Hypothalamus (tissue), 51 donors: ENCODE results near the gene GPC6.
A peak's percentile ranks its signal among the peaks of the same experiment; 100 is the strongest.
"Not testable (repeated sequence)": the region's sequence is repeated elsewhere in the genome, so short reads cannot be mapped to it uniquely, and the experiment has no call there.

Experiments used
- DNase-seq, 51 donors: peaks; one replicate each; lab custom pipeline; 2025; lab: John Stamatoyannopoulos, UW

The GPC6 gene

DNA sequence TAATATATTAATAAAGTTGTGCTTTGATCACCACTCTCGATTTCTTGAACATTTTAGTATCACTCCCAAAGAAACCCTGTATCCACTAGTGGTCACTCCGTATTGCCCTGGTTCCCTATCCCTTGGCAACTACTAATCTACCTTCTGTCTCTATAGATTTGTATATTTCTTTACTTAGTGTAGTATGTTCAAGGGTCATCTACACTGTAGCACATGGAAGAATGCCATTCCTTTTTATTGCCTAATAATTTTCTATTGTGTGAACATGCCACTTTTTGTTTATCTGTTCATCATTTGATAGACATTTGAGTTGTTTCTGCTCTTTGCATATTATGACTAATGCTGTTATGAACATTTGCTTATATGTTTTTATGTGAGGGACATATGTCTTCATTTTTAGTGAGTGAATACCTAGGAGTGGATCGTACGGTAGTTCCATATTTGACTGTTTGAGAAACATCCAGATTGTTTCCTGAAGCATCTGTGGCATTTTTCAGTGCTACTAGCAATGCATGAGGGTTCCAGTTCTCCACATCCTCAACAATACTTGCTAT, 254.0 kb downstream of the GPC6 start:
- DNase-seq: no peak

DNA sequence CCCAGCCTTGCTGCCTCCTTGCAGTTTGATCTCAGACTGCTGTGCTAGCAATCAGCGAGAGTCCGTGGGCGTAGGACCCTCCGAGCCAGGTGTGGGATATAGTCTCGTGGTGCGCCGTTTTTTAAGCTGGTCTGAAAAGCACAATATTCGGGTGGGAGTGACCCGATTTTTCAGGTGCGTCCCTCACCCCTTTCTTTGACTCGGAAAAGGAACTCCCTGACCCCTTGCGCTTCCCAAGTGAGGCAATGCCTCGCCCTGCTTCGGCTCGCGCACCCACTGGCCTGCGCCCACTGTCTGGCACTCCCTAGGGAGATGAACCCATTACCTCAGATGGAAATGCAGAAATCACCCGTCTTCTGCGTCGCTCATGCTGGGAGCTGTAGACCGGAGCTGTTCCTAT, 269.5 kb downstream of the GPC6 start:
- DNase-seq: not testable (repeated sequence)

DNA sequence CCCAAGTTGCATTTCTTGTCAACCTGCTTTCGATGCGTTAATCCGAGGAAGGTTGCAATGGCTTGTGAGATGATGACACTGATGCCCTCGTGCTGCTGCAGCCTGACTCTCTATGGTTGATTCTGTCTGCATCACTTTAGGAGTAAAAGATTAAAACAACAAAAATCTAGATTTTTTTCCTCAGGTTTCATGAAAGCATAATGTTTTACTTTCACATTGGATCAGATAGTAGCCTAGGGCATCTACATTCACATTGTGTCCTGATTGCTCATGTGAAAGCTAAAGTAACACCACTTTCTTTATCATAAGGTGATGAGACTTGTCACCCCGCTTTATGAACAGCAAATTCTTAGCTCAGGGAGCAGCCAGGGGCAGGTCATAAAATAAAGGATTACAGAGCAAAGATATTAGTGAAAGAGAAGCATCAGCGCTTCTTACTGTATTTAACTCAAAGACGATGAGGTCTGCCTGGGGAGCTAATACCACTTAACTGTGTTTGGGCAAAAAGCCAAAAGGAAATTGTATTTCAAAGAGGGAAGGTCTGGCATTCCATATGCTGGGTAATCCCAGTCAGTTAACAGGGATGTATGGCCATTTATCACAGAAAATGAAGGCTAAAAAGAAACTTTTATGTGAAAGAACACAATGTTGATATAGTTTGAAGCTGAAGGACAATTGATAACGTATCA, 270.5 kb downstream of the GPC6 start:
- no peak for DNase-seq

DNA sequence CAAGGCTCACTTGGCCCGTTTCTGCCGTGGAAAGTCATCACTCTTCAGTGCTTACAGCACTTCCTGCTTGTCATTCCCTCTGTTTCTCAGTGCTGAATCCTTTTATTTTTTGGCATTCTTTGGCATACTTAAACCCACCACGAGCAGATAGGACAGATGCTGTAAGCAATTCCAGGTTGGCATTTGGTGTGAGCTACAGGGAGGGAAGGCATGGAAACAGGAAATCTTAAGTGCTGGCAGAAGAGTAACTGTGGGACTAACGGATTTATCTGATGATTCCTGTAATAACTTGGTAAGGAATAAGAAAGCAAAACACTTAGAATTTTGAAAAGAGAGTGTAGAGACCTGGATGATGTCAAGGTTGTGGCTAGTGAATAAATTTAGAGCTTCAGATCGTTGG, 273.4 kb downstream of the GPC6 start:
- peak in 1 of 51 donors; percentile 5 for DNase-seq

DNA sequence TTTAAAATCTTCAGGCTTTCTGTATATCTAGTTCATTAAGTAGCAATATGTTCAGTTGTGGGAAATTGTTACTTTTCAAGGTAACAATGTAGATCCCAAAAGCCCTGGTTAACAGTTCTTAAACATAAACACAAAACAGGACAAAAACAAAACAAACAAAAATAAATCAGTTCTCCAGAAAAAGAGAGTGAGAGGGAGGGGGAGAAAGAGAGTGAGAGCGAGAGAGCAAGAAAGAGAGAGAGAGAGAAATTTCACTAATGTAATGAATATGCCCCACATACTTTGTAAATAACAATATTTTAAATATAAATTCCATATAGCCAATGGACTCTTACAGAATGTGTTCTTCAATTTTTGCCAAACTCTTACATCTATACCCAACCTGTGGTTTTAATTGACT, 275.5 kb downstream of the GPC6 start:
- DNase-seq: no peak

DNA sequence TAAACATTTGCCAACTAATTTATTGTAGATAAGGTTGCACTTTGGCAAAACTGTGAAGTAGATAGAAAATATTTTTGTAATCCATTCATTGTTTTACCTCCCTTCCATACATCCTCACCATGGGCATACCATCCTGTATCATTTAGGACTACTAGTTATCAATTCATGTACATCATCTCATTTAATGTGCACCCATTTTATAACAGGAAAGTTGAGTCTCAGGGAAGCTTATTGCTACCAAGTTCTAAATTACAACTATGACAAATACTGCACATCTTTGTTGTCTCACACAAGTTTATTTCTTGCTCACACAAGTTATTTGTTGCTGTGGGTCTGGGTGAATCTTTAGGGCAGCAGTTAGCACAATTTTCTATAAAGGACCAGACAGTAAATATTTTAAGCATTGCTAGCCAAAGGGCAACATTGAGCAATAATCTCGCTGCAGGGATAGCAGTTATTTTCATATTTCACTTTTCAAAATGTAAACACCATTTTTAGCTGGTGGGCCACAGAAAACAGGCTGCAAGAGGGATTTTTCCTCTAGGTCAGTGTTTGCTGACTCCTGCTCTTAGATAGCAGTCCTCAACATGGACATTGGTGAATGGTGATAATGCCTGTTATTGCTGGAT, 276.5 kb downstream of the GPC6 start:
- no peak for DNase-seq

DNA sequence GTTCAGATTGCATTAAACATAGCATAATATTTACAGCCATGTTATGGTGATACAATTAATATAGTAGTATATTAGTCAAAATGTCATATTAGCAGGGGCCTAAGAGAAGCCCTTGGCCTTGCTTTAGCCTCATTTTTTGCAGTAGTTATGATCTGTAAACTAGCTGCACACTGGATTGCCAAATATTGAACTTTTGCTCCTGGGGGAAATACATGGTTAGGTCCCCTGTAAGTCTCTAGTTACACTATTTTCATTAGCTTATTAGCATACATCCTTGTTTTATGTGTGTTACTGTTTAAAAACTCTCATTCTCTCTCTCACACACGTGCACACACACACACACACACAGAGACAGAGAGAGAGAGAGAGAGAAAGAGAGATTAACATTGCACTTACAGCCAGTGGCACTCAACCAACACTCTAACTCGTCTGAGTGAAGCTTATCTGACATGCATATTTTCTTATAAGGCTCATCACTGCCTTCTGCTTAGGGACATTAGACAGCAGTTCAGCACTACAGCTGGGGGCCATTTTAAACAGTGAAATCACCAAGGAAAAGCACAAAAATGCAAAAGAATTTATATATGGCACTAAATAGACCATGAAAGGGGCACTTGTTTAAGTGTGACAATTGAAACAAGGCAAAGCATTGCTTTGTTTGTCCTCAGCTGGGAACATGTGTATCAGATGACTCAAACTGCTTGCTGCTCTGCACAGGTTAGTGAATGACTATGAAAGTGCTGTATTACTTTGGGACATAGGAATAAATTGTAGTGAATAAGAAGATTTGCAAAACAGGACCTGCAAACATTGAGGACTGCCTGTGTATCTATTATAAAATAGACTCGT, 278.7 kb downstream of the GPC6 start:
- no peak for DNase-seq

DNA sequence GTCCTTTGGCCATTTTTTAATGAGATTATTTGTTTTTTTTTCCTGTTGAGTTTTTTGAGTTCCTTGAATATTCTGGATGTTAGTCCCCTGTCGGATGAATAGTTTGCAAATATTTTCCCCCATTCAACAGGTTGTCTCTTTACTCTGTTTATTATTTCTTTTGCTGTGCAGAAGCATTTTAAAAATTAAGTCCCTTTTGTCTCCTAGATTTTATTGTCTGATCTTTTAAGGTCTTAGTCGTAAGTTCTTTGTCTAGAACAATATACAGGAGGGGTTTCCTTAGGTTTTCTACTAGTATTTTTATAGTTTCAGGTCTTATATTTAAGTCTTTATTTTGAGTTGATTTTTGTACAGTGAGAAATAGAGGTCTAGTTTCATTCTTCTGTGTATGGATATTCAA, 284.4 kb downstream of the GPC6 start:
- DNase-seq: no peak

DNA sequence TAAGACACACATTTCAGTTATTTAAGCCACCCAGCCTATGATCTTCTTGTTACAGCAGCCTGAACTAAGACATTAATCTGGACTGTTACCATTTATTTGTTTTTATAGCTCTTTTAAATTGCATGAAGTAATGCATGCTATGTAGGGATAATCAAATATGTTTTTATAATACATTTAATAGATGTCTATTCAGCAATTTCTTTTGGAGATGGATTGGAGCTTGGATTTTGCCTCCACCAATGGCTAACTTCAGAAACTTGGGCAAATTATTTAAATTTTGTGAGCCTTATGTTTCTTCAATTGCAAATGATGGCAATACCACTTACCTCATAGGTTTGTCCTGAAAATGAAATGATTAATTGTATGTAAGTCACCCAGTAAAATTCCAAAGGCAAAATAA, 288.7 kb downstream of the GPC6 start:
- DNase-seq: no peak

DNA sequence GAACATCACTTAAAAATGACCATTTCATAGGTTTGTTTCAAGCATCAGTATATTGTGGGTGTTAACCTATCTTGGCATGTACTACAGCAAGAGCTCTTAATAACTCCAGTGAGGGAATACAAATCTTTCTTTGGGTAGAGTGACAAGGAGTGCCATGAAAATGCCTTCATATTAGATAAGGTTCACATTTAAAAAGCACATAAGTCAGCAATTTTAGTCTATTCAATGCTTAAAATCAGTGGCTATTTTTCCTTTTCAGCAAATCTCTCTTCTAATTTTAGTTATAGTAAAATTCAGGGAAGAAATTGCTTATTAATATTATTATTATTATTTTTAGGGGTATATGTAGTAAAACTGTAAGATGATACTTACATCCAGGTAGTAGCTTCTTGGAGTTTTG, 291.1 kb downstream of the GPC6 start:
- no peak for DNase-seq

DNA sequence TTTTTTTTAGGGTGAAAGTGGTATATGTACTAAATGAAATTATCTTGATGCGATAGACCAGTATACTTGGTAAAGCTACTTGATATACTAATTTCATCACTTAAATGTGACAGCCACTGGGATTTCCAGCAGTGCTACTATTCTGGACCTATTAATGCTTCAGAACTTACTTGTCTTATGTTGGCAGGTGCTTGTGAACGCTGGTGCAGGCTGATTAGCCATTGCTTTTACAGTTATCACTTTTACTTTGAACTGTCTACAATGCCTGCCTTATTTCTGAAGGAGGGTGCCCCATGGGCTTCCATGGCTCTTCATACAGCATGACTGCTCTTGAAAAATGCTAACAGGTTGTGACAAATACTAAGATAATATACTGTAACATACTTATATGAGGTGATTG, 294.7 kb downstream of the GPC6 start:
- no peak for DNase-seq

DNA sequence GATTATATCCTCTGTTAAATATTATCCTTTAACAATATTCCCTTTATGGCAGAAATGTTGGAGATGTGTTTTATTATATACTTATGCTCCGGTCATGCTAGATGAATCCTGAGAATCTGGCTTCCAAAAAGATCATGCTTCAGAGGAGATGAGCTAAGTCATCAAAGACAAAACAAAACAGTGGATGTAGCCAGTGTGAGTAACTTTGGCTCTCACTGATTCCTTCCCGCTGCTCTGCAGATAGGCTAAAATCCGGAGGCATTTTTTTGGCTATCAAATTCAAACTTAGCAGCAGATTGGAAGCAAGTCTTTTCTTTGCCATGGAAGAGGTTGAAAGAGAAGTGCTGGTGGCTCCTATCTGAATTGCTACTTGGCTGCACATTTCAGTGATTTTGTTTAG, 295.9 kb downstream of the GPC6 start:
- no peak for DNase-seq

DNA sequence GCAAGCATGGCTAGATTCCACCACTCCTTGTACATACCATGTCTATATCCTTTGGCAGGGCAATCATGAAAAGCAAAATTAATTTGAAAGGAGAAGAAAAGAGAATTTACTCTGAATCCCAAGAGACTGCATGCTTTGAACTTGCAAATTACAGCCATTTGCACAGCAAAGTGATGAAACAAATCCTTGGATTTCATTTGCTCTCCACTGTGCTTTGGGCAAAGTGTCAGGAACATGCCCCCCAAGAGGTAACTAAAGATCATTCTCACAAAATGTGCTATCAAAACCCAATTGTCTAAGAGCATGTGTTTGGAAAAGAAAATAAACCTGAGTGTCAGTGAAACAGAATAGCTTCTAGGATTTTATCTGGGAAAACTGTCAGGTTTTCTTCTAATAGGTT, 298.5 kb downstream of the GPC6 start:
- DNase-seq: no peak

DNA sequence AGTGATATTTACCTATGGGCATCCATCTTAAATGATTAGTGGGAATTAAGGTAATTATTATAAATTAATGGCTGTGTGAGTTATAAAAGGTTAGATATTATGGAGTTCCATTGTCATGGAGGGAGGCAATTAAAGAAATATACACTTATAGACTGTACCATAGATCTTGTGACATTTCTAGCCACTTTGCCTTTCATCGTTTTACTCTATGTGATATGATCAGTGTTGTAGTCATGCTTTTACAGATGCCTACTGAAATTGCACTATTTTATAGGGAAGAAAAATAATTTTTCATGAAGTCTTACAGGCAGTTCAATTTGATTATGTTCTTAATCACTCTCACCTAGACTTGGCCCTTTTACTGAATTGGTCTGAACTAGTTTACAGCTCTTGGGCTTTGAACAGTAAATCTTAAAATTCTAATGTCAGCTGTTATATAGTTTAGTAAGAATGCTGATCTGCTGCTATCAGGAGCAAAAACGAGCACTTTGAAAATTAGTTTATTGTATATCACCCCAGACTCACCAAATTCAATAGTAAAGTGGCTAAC, 301.2 kb downstream of the GPC6 start:
- no peak for DNase-seq

DNA sequence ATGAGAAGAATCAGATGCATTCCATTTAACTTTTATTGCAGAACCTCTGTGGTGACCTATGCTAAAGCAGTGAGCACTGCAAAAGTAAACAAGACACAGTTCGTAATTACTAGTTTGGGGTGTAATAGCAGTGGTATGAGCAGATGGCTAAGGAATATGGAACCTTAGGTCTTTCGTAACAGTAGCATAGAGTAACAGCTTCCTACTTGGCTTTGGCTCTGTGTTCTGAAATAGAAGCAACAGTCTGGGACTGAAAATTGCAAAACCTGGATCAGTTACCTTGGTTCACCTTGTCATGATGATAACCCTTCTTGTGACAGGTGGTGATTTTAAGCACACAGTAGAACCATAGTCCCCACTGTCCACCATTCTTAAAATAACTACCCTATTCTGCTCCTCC, 303.4 kb downstream of the GPC6 start:
- no peak for DNase-seq

DNA sequence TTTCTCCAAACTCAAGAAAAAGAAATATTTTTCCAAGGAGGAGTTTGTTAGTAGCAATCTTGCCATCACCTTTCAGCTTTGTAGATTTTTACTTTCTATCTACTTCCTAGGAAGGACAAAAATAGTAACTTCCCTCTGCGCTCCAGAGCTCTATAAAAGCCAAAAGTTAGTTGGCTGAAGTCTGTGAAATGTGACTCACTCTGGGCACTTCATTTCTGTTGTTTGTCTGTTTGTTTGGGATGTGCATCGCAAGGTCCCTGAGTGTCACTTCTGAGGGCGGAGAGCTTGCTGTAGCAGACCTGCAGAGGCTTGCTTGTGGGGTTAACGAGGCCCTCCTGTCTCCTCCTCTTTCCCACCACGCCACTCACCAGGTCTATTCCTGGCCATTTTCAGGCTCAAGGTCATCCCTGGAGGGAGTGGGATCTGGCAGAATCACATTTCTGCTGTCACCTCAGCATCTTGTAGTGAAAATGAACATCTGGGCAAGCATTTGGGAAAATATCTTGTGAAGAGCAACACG, 307.6 kb downstream of the GPC6 start:
- no peak for DNase-seq

DNA sequence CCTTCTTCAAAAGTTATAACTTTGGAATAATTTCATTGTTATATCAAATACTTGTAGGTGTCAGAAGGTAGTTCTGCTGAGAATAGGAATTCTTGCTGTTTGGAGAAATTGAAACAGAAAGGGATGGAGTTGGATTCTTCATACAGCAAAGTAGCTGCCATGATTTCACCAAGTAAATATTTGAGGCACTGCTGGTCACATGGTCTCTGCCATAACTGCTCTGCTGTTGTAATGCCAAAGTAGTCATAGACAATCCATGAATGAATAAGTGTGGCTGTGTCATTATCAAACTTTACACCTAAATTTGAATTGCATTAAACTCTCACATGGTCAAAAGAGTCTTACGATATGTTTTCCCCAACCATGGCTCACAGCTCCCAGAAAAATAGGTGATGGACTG, 308.6 kb downstream of the GPC6 start:
- no peak for DNase-seq

DNA sequence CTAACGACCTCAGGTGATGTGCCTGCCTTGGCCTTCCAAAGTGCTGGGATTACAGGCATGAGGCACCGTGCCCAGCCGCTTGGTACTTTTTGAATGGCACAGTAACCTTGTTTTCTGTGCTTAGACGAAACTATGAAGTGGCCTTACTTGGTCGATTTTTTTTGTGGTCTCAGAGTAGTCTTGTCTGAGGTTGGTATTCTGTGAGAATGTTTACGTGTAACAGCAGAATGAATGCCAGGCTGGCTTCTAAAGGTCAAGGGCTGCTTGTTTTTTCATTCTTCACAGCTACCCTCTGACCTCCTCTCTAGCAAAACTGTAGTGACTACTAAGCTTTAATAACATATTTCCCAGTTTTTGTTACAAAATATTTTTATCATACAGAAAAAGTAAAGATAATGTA, 313.3 kb downstream of the GPC6 start:
- DNase-seq: no peak

DNA sequence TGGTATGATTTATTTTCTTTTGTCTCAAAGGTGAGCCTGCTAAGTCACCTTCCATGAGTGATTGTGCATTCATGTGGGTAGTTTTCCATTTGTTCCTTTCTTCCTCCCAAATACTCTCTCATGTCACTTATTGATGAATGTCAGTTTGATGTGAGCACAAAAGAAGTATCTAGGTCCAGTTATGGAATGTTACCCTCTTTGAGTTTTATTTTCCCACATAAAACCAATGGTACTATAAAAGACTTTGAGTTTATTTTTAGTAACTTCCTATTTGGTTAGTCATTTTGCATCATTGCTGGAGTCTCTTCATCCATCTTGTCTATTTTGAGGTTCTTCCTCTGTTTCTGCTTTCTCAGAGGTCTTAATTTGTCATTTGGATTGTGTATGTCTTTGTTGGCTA, 321.3 kb downstream of the GPC6 start:
- no peak for DNase-seq

DNA sequence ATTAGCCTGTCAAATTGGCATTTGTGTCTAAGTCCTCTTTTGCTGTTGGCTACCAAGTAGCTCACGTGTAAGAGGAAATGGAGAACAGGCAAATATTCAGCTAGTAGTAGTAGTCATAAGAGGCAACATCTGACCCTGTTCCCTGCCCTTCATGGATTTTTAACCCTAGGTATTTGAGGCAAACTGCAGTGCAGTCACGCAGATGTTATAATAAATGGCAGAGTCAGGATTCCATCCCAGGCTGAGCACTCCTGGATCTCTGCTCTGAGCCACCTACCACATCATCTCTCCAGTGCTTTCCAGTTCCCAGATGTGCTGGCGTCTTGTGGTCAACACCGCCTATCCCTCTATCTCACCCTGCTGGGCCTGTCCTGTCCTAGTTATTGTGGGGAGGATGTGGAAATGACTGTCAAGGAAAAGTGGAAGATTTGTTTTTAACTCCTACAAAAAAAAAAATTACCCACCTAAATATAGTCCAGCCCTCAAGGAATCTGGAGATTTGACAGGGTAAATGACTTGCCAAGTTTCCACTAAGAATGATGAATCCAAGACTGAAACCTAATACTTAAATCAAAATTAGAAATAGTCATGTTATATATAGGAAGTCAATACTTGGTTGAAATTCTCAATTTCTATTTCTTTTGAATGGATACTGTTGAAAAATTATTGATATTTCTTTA, 322.9 kb downstream of the GPC6 start:
- no peak for DNase-seq

DNA sequence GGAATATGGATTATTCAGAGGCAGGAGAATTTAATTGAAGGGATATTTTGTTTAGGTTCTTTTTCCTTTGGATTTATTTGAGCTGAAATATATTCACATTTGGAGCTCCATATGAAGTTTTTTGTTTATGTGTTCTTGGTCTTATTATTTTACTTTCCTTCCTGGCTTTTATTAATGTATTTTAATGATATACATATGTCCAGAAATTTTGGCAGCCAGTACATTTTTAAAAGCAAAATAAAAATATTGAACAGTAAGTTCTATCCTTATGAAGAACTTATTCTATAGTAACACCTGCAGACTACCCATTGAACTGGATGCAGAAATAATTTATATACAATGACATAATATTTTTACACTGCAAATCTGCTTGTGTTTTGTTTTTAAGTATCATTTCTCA, 323.6 kb downstream of the GPC6 start:
- DNase-seq: no peak
